HG03469 (cell line): ENCODE data around the gene DLG1.
A peak's percentile ranks its signal among the peaks of the same experiment; 100 is the strongest.
"Not testable (repeated sequence)": the region's sequence is repeated elsewhere in the genome, so short reads cannot be mapped to it uniquely, and the experiment has no call there.

Source experiments
- ATAC-seq: cut with Tn5 transposase; IDR thresholded peaks from one replicate; pipeline ENCODE4 v1.9.1; 2021; ENCODE audit warnings: mild to moderate bottlenecking, moderate library complexity, moderate number of reproducible peaks; ENCODE audit not compliant: unreplicated experiment

The DLG1 gene

GRCh38 chr3:197038679-197039462 is 259.5 kb downstream of the DLG1 start:
- ATAC-seq = no peak

GRCh38 chr3:197035577-197035976 is 262.8 kb downstream of the DLG1 start:
- no peak for ATAC-seq

GRCh38 chr3:197034778-197035177 is 263.6 kb downstream of the DLG1 start:
- ATAC-seq = not testable (repeated sequence)

- ATAC-seq = not testable (repeated sequence)
Observed at GRCh38 chr3:197033764-197034163, 264.6 kb downstream of the DLG1 start.

GRCh38 chr3:197031315-197032285 is 266.8 kb downstream of the DLG1 start:
- no peak for ATAC-seq

GRCh38 chr3:197030379-197031314 is 267.8 kb downstream of the DLG1 start:
- no peak for ATAC-seq

GRCh38 chr3:197029511-197030167 is 268.8 kb downstream of the DLG1 start, which contains the start of gene MELTF:
TSS of gene MELTF (minus strand) at chr3:197029817. CDS start at chr3:197029702, 115 bp downstream.
- ATAC-seq = no peak

GRCh38 chr3:197028728-197029510 is 269.5 kb downstream of the DLG1 start:
- ATAC-seq = no peak

GRCh38 chr3:197027896-197028727 is 270.3 kb downstream of the DLG1 start:
- no peak for ATAC-seq

- ATAC-seq = no peak
Observed at GRCh38 chr3:197027151-197027895, 271.1 kb downstream of the DLG1 start.

GRCh38 chr3:197026481-197026866 is 271.9 kb downstream of the DLG1 start:
- no peak for ATAC-seq

- ATAC-seq = no peak
Observed at GRCh38 chr3:197025736-197026480, 272.5 kb downstream of the DLG1 start.

- no peak for ATAC-seq
Observed at GRCh38 chr3:197024881-197025735, 273.3 kb downstream of the DLG1 start.

- ATAC-seq = no peak
Observed at GRCh38 chr3:197023998-197024651, 274.3 kb downstream of the DLG1 start.

GRCh38 chr3:197023241-197023997 is 275.0 kb downstream of the DLG1 start:
- ATAC-seq = peak; percentile 61
